Gastrocnemius medialis (tissue), 4 donors: ENCODE data around the gene SERINC5.

ENCODE experiments used
- POLR2A ChIP-seq, 2 donors: fragments of 450-650 bp; IDR thresholded peaks; one replicate each; pipeline ENCODE4 v1.6.1; 2017; ENCODE audit warnings: antibody characterized with exemption in 2 of 2, mild to moderate bottlenecking in 2 of 2, moderate library complexity in 2 of 2
- TF ChIP-seq, protein P1 (sequence below), 5 experiments: fragments of 450-650 bp in 3 of 5; fragments of 200-600 bp in 2 of 5; sonication (generic) in 2 of 5; IDR thresholded peaks in 4 of 5; conservative IDR thresholded peaks in 1 of 5; 1 replicate in 4 of 5; 2 replicates in 1 of 5; pipeline ENCODE4 v1.5.1; 2016 to 2019; ENCODE audit warnings: antibody characterized with exemption in 5 of 5, mild to moderate bottlenecking in 3 of 5, moderate library complexity in 3 of 5

GRCh38 chr5:80154749-80155148 lies 101.1 kb downstream of the SERINC5 start:
- TF ChIP-seq, protein P1, sequence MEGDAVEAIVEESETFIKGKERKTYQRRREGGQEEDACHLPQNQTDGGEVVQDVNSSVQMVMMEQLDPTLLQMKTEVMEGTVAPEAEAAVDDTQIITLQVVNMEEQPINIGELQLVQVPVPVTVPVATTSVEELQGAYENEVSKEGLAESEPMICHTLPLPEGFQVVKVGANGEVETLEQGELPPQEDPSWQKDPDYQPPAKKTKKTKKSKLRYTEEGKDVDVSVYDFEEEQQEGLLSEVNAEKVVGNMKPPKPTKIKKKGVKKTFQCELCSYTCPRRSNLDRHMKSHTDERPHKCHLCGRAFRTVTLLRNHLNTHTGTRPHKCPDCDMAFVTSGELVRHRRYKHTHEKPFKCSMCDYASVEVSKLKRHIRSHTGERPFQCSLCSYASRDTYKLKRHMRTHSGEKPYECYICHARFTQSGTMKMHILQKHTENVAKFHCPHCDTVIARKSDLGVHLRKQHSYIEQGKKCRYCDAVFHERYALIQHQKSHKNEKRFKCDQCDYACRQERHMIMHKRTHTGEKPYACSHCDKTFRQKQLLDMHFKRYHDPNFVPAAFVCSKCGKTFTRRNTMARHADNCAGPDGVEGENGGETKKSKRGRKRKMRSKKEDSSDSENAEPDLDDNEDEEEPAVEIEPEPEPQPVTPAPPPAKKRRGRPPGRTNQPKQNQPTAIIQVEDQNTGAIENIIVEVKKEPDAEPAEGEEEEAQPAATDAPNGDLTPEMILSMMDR (IDR thresholded peaks at IDR 0.05 in 4 of 5, conservative IDR thresholded peaks at IDR 0.05 in 1 of 5), result no peak
- no peak for TF ChIP-seq POLR2A (IDR thresholded peaks at IDR 0.05)
